Peyer's patch (tissue), 4 donors: Measurements from ENCODE around the gene ZNF71.

Source experiments
- POLR2A ChIP-seq, 2 donors: fragments of 450-650 bp; IDR thresholded peaks; one replicate each; pipeline ENCODE4 v1.5.1; 2017; ENCODE audit warnings: antibody characterized with exemption in 2 of 2, mild to moderate bottlenecking in 2 of 2, moderate library complexity in 2 of 2
- TF ChIP-seq, protein P1 (sequence below), 6 experiments: fragments of 450-650 bp in 4 of 6; fragments of 200-600 bp in 2 of 6; sonication (generic) in 1 of 6; IDR thresholded peaks; one replicate each; pipeline ENCODE4 v1.5.1; 2017 to 2019; ENCODE audit warnings: antibody characterized with exemption in 6 of 6, mild to moderate bottlenecking in 3 of 6, moderate library complexity in 1 of 6

- TF ChIP-seq, protein P1, sequence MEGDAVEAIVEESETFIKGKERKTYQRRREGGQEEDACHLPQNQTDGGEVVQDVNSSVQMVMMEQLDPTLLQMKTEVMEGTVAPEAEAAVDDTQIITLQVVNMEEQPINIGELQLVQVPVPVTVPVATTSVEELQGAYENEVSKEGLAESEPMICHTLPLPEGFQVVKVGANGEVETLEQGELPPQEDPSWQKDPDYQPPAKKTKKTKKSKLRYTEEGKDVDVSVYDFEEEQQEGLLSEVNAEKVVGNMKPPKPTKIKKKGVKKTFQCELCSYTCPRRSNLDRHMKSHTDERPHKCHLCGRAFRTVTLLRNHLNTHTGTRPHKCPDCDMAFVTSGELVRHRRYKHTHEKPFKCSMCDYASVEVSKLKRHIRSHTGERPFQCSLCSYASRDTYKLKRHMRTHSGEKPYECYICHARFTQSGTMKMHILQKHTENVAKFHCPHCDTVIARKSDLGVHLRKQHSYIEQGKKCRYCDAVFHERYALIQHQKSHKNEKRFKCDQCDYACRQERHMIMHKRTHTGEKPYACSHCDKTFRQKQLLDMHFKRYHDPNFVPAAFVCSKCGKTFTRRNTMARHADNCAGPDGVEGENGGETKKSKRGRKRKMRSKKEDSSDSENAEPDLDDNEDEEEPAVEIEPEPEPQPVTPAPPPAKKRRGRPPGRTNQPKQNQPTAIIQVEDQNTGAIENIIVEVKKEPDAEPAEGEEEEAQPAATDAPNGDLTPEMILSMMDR (IDR thresholded peaks at IDR 0.05), result no peak
- TF ChIP-seq POLR2A (IDR thresholded peaks at IDR 0.05), result peak in 1 of 2 donors; percentile 49
These were observed 27.6 kb upstream of the ZNF71 start, which contains the start of gene ZNF470 for GRCh38 chr19:56567274-56568120.
